ENCODE measurements around the gene CXCR3.
"Not testable (repeated sequence)": the region's sequence is repeated elsewhere in the genome, so short reads cannot be mapped to it uniquely, and the experiment has no call there.

The CXCR3 gene

DNA sequence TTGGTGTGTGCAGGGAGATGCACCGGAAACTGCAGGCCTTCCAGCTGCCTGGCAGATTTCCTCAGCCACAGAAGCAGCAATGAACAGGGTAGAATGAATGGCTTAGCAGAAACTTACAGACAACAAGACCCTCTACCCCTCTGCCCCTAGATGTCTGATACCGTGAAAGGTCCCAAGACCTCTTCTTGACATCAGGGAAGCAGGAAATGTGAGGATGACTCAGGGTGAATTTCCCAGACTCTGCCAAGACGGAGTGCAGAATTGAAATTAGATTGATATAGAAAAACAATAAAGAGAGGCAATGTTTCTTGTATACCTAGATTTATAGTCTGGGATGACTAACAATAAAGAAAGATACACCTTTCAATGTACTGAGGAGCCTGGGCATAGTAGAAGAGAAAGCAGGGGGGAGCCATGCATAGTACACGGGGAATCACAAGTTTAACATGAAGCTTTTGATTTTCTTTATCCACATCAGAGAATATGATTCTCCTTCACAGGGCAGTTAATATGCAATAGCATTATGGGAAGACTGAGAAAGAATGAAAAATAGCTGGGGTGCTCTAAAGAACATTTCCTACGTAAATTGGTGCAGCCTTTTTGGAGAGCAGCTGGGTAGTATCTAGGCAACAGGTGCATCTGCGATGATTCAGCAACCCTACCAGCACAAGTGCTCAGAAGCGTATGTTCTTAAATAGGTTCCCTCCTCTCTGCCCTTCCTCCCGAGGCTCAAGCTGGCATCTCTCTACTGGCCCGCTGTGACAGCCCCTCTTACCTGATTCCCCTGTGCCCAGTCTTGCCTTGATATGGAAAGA lies 18.3 kb upstream of the CXCR3 start:
- DNase-seq, result peak; percentile 80

DNA sequence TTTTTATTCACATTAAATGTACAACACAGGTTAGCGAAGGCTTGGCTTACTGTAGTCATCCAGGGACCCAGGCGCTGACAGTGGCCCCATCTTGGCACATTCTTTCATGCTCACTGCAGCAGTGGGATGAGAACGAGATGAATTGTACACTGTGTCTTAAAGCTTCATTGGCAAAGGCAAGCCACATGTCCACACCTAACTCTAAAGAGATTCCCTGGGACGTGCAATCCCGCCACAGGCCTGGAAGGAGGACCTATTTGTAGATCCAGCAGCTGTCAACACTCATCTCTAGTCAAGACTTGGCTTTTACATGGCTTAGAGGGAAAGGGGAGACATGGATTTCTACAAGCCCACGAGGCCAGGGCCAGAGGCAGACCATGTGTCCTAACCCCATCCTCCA lies 16.1 kb upstream of the CXCR3 start:
- DNase-seq, result no peak

DNA sequence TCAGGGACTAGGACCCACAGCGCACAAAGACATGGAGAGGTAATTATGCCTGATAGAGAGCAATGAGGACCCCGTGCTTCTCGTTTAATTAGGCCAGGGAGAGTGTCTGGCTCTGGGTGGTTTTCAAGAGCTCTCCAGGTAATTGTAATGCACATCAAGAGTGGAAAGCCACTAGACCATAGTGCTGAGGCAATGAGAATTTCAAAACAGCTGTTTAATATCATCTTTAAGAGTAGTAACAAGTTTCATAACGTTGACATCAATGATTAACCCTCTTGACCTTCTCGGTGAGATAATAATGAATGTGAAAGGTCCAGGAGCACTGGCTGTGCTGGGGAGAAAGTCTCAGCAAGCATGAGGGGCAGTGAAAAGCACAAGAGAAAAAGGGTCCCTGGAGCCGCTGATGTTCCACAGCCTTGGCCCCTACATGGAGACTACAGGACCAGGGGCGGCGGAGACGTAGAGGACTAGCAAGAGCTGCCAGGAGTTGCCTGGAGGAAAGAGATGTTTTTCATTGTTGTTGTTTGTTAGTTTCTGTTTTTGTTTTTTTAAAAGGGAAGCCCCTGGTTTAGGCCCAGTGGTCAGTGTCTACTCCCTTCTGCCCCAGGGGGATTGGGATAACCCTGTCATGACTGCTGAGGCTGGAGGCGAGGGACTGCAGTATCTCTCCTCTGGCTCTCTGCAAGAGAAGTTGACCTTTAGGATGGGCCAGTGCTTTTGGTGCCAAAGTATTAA lies 14.8 kb upstream of the CXCR3 start:
- peak; percentile 83 for DNase-seq

DNA sequence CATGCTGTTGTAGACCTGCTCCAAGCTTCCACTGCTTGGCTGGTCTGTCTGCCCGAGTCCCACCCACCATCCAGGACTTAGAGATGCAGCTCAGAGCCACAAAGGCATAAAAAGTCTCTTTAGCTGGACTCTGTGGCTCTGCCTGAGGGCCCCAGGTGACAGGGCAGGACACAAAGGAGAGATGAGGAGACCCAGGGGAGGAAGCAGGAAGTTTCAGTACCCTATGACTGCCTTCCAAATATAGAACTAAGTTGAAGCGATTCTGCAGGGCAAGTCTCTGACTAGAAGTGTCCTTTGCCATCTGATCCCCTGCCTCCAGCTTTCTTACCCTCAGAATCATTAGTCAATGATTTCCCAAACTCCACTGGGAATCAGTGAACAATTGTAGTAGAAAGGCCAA lies 11.2 kb upstream of the CXCR3 start:
- no peak for DNase-seq

DNA sequence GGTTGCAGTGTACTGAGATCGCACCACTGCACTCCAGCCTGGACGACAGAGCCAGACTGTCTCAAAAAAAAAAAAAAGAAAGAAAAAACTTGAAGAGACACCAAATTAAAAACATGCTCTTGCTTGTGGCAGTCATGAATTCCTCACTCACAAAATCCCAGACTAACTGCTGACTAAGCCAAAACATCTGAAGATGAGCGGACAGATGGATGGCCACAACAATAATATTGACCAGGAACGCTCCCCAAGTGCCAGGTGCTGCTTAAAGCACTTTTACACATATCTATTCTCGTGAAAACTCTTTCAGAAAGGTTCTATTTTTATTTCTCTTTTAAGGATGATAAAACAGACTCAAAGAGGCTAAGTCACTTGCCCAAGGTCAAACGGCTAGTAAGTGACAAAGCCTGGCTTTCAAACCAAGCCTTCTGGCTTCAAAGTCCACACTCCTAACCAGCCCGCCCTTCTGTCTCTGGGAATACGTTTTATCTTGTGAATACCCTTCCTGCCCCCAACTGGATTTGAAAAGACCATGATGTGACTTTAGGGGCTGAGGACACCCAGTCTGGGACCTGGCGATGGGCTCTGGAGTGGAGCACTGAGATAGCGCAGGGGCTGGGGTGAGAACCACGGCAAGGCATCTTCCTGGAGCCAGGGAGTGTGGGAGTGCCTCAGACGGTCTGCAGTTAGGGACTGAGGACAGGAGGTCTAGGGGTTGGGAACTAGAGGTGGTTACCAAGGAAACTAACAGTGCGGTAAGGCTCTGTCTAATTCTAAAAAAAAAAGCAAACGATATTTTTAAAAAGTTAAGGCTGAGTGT lies 9.5 kb upstream of the CXCR3 start:
- no peak for DNase-seq

DNA sequence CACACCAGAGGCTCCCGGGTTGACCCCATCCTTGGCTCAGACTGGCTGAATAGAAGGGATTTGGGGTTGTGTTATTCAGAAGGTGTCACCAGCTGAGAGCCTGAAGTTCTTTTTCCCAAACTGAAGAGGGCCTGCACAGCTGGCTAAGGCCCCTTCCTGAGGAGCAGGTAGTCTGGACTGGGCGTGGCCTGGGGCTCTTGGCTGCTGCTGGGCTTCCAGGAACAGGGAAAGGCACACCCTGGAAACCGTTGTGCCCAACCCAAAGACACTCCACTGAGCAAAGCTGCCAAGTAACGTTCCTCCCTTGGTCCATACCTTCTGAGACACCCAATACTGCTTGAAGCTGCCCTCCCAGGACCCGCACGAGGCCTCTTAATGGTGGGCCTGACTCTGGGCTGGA lies 8.3 kb upstream of the CXCR3 start:
- no peak for DNase-seq

DNA sequence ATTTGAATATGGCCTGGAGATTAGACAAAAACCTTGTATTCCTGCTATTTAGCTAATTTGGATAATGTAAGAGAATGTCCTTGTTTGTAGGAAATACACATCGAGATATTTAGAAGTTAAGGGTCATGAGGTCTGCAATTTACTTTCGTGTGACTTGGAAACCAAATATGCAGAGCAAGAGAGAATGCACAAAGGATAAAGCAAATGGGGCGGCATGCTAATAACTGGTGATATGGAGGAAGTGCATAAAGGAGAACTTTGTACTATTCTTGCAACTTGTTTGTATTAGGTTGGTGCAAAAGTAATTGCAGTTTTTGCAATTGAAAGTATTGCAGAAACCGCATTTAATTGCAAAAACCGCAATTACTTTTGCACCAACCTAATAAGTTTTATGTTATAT lies 7.2 kb upstream of the CXCR3 start:
- no peak for DNase-seq

DNA sequence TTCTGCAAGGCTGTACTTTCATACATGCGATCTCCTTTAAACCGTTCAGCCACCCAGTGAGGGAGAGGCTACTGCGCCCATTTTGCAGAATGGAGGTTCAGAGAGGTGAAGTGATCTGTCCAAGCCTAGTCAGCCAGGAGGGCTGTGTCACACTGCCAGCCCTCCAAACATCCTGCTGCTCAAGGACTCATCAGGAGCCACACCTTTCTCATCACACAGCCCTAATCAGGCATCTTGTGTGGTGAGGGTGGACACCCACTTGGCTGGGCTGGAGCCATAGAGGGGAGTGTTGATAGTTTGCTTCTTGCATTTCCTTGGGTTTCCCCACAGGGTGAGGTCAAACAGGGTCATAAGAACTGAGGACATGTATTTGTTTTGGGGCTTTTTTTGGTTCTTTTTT lies 5.4 kb upstream of the CXCR3 start:
- DNase-seq, result no peak

DNA sequence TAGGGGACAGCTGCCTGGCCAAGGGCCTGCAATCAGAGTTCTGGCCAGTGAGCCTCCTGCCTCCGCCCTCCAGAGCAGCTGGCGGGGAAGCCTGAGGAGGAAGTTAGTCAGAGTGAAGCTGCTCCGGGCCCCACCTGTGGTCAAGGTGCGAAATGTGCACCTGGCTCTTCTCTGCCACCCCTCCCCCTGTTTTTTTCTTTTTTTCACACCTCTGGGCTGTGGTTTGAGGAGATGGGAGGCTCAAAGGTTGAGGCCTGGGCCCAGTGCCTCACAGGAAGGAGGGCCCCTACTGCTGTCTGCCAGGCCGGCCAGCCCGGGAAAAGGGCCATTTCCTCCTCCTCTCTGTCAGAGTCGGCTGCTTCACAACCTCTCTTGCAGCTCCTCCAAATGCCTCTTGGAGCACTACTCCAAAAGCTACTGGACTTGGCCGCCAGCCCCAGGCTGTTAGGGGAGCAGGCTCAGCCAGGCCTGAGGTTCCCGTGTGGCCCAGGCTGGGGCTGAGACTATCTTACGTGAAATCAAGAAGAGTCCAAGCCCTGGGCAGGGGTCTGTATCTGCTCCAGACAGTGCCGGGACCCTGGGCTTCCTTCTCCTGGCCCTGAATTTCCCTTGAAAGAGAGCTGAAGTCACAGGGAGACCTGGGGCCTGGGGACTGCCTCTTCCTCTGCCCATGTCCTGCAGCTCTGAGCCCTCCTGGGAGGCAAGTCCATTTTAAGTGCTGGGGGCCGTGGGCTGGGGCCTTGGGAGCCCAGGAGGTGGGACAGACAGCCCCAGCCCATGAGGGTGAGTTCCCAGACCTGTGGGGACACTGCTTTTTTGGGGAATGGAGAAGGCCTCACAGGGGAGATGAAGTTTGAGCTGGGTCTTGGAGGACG lies 4.5 kb upstream of the CXCR3 start:
- no peak for DNase-seq

DNA sequence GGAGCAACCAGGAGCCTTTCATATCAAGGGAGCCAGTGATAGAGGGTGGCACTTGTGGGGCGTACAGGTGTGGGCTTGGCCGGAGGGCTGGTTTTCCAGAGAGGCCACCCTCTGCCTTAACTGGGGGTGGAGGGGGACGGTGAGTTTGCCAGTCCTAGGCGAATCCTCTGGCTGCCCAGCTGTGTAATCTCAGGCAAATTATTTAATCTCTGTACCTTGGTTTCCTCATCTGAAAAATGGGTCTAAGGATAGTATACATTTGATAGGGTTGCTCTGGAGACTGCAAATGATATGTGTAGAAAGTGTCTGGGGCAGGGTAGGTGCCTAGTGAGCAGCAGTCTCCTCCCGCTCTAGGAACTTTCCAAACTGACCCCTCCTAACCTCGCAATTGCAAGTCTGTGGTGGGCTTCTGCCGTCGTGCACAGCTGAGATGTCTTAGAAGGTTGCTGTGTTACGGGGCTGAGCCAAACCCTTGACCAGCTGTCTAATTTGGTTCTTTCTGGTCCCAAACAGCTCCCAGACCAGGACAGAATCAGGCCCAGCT lies 3.8 kb upstream of the CXCR3 start:
- no peak for DNase-seq

DNA sequence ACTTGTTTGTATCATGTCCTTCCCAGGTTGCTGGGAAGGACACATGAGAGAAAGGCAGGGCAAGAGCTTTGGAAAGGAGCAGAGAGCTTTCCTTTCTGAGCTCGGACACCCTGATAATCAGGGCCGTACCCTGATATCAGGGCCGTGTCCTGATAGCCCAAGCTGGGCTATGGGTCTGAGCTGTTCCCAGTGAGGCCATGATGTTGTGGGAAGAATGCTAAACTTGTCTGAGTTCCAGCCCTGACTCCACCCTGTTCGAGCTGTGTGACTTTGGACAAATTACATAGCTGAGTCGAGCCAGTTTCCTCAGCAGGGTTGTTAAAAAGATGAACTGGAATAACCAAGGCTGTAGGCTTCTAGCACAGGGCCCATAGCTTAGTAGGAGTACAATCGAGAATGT lies 3.3 kb upstream of the CXCR3 start:
- DNase-seq, result no peak

DNA sequence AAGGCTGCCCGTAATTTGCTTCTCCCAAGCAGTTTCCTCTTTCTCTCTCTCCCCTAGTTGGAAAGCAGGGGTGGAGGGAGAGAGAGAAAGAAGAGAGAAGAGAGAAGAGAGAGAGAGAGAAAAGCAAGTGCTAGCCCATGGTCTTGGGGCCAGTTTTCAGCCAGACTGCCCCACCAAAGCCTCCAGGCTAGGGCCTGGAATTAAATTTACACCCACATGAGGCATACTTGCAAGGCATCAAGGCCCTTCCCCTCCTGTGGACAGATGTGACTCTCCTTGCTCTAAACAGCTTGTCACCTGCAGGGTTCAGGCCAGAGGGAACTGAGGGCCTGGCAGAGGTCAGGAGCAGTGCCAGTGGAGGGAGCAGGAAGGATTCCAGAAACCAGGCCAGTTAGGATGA lies 1.7 kb upstream of the CXCR3 start:
- DNase-seq, result no peak

DNA sequence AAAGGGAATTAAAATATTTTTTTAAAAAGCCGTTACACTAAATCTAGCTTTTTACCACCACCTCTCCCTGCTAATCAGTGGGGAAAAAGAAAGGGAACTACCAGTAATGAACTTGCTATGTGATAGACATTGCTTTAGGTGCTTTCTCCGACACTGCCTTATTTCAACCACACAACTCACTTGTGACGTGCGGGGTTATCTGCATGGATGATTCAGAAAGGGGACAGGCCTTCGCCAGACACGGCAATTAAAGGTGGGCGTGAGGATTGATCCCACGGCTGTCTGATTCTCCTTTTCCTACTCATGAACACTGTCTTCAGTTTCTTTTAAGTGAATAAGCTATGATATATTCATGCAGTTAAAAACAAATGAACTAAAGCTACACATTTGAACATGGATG lies 882 bp upstream of the CXCR3 start:
- no peak for DNase-seq

DNA sequence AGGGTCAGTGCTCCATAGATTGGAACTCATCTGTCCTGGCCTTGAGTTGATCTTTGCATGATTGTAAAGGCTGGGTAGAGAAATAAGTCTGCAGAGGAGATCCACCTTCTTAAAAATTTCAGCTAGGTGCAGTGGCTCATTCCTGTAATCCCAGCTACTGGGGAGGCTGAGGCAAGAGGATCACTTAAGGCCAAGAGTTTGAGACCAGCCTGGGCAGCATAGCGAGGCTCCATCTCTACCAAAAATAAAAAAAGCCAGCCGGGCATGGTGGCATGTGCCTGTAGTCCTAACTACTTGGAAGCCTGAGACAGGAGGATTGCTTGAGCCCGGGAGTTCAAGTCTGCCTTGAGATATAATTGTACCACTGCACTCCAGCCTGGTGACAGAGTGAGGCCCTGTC lies 476 bp upstream of the CXCR3 start:
- DNase-seq, result no peak

DNA sequence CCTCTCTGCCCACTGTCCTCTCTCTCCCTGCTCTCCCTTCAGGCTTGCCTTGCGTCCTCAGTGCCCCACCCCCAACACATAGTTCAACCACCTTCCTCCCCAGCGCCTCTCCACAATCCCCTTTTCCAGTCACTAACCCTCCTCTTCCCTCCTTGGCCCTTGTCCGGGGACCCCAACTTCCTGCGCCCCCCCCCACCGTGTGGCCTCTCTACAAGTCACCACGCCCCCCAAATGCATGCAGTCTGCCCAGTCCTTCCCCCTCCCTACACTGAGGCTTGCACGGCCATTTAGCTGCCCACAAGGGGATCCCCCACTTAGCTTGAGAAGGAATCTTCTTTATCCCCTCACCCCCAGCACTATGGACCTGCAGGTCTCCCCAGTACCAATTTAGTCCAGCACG lies 569 bp downstream of the CXCR3 start:
- DNase-seq, result no peak

DNA sequence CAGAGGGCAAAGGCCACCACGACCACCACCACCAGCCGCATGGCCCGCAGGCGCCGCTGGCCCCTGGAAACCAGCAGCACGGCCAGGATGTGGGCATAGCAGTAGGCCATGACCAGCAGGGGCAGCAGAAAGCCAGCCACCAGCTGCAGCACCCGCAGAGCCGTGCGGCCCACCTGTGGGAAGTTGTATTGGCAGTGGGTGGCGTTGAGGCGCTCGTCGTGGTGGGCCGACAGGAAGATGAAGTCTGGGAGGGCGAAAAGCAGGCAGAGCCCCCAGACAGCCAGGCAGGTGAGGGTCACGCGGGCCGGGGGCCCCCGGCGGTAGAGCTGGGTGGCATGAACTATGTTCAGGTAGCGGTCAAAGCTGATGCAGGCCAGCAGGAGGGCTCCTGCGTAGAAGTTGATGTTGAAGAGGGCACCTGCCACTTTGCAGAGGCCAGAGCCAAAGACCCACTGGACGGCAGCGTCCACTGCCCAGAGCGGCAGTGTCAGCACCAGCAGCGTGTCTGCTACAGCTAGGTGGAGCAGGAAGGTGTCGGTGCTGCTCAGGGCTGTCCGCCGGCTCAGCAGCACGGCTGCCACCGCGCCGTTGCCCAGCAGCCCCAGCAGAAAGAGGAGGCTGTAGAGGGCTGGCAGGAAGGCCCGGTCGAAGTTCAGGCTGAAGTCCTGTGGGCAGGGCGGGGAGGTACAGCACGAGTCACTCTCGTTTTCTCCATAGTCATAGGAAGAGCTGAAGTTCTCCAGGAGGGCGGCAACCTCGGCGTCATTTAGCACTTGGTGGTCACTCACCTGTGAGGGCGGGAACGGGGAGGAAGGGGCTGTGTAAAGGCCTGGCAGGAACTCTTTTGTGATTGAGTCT lies 1.4 kb downstream of the CXCR3 start:
- DNase-seq, result no peak

DNA sequence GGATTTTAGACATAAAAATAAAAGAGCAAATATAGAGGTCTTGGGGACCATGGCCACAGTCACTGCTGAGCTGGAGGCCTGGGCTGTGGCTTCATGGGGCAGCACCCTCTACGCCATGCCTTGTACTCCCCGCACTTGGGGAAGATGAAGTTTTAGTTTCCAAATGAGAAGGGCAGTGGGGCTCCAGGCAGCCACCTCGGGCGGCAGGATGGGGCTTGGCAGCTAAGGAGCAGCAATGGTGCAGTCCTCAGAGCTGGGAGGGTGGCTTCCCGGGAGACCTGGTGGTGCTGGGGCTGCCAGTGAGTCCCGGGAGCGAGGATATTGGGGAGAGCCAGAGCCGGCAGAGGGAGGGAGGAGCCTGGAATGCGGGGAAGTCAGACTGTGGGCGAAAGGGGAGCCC lies 2.4 kb downstream of the CXCR3 start:
- no peak for DNase-seq

DNA sequence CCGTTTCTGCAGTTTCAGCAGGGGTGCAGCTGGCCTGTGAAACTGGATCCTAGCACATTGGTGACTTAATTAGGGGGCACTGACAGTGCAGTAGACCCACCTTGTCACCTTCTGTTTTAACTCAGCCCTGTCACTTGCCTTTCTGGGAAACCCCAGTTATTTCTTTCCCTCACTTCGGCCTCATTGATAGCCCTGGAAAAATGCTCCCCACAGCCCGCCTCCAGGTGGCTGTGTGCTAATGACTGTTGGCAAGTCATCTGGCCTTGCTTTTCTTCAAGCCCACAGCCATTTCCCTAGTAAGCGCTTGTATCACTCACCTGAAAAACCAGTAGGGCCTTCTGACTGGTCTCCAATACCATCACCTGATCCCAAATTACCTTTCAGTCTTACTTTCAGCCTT lies 3.3 kb downstream of the CXCR3 start:
- DNase-seq, result no peak

DNA sequence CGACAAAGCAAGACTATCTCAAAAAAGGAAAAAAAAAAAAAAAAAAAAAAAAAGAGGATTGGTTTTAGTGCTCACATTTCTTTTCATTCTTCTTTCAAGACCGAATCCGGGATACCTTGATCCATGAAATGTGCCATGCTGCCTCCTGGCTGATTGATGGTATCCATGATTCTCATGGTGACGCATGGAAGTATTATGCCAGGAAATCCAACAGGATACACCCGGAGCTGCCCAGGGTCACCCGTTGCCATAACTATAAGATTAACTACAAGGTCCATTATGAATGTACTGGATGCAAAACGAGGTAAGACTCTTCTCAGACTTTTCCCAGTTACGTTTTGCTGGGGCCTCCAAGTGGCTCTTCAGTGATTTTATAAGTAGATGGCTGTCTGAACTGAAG lies 6.1 kb downstream of the CXCR3 start:
- no peak for DNase-seq

DNA sequence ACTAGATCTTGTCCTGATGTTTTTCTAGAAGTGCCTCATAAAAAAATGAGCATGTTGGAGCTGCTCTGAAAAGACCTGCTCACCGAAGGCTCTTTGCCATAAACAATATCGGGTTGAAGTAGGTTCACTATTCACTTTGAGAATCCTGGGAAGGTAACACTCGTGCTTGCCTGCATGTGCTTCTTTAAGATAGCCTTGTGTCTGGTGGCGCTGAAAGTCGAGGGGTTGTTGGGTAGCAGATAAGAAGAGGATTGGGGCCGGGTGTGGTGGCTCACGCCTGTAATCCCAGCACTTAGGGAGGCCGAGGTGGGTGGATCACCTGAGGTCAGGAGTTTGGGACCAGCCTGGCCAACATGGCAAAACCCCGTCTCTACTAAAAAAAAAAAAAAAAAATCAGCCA lies 6.6 kb downstream of the CXCR3 start:
- not testable (repeated sequence) for DNase-seq

DNA sequence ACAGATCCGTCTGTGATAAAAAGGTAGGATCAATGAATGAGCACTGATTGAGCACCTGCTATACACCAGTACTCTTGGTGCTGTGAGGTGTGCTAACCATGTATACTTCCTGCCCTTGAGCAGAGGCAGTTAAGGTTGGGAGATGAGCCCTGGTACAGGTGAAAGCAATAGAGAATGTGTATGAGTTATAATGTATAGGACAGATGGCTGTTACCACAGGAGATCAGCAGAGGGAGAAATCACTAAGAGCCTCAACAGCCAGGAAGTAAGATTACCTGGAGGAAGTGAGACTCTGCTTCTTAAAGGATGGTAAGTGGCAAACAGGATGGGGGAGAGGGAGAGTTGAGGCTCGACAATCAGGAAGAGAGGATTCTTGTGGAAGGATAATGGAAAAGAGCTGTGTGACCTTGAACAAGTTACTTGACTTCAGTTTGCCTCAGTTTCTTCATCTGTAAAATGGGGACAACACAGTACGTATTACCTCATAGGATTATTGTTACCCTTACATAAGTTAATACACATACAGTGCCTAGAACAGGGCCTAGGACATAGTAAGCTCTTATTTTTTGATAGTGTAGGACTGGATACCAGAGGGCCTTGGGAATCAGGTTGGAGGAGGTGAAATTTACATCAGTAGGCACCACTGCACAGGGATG lies 9.1 kb downstream of the CXCR3 start:
- no peak for DNase-seq
